HepG2 (cell line): Measurements from ENCODE around the gene DNAJA1. TPM values are rescaled to one million over a fixed set of nuclear protein-coding genes. Genes with fewer than 3 reads are reported as not detected.

Source experiments
- BCL6 ChIP-seq: IDR thresholded peaks from 2 replicates; pipeline ENCODE4 v1.6.1; 2016; ENCODE audit warnings: missing genetic modification reagents, missing compliant biosample characterization
- CCAR2 ChIP-seq: fragments of 200-400 bp; formaldehyde crosslinking; optimal IDR thresholded peaks from 2 replicates; pipeline ENCODE3; 2018; ENCODE audit warnings: low read depth, mild to moderate bottlenecking, low read length, moderate library complexity
- EP300 ChIP-seq, 3 experiments: sonication (generic) in 1 of 3; formaldehyde crosslinking in 1 of 3; IDR thresholded peaks; 2 replicates each; pipeline versions ENCODE4 v1.5.1 to v1.6.1; 2011 to 2020; ENCODE audit warnings: low read depth in 2 of 3, low read length in 2 of 3, borderline replicate concordance in 1 of 3, improper control_type of control experiment in 1 of 3, mild to moderate bottlenecking in 1 of 3, missing genetic modification reagents in 1 of 3, moderate library complexity in 1 of 3
- FOXA3 ChIP-seq: IDR thresholded peaks from 2 replicates; pipeline ENCODE4 v1.6.1; 2016; ENCODE audit warnings: missing genetic modification reagents, missing compliant biosample characterization
- FOXJ3 ChIP-seq: sonication (generic); formaldehyde crosslinking; IDR thresholded peaks from 2 replicates; pipeline ENCODE4 v1.4.0; 2020; ENCODE audit warnings: missing genetic modification reagents, mild to moderate bottlenecking, borderline replicate concordance
- GATAD1 ChIP-seq: IDR thresholded peaks from 2 replicates; pipeline ENCODE4 v1.6.1; 2016; ENCODE audit warnings: missing genetic modification reagents, missing compliant biosample characterization
- NFKBIZ ChIP-seq: IDR thresholded peaks from 2 replicates; pipeline ENCODE4 v1.6.1; 2018; ENCODE audit warnings: missing genetic modification reagents, missing compliant biosample characterization
- NONO ChIP-seq, 2 experiments: fragments of 450-650 bp in 1 of 2; sonication (generic) in 1 of 2; formaldehyde crosslinking in 1 of 2; IDR thresholded peaks in 1 of 2; conservative IDR thresholded peaks in 1 of 2; 2 replicates each; pipeline versions ENCODE4 v1.6.1 to v1.8.0; 2017 to 2022; ENCODE audit warnings: mild to moderate bottlenecking in 1 of 2, missing genetic modification reagents in 1 of 2, moderate library complexity in 1 of 2
- RARA ChIP-seq: IDR thresholded peaks from 2 replicates; pipeline ENCODE4 v1.6.1; 2016; ENCODE audit warnings: missing genetic modification reagents, missing compliant biosample characterization
- SAP130 ChIP-seq: IDR thresholded peaks from 2 replicates; pipeline ENCODE4 v1.6.1; 2016; ENCODE audit warnings: low read depth
- SMAD1 ChIP-seq: sonication (generic); formaldehyde crosslinking; IDR thresholded peaks from 2 replicates; pipeline ENCODE4 v1.4.0; 2020; ENCODE audit warnings: missing genetic modification reagents, low read depth, mild to moderate bottlenecking, borderline replicate concordance
- TBX2 ChIP-seq: sonication (generic); formaldehyde crosslinking; IDR thresholded peaks from 2 replicates; pipeline ENCODE4 v1.5.0; 2020; ENCODE audit warnings: missing genetic modification reagents, mild to moderate bottlenecking, borderline replicate concordance
- ZBTB1 ChIP-seq: sonication (generic); formaldehyde crosslinking; IDR thresholded peaks from 2 replicates; pipeline ENCODE4 v1.4.0; 2020; ENCODE audit warnings: missing genetic modification reagents, borderline replicate concordance
- ZGPAT ChIP-seq: IDR thresholded peaks from 2 replicates; pipeline ENCODE4 v1.6.1; 2016; ENCODE audit warnings: mild to moderate bottlenecking
- ZNF329 ChIP-seq: sonication (generic); formaldehyde crosslinking; IDR thresholded peaks from 2 replicates; pipeline ENCODE4 v1.9.0; 2021; ENCODE audit warnings: low read depth, mild to moderate bottlenecking, missing genetic modification reagents
- ZNF605 ChIP-seq: sonication (generic); formaldehyde crosslinking; IDR thresholded peaks from 2 replicates; pipeline ENCODE4 v1.8.0; 2022; ENCODE audit warnings: mild to moderate bottlenecking, missing genetic modification reagents
- ZNF629 ChIP-seq: sonication (generic); formaldehyde crosslinking; conservative IDR thresholded peaks from 2 replicates; pipeline ENCODE4 v1.5.0; 2020; ENCODE audit warnings: missing genetic modification reagents
- ZNF7 ChIP-seq: IDR thresholded peaks from 2 replicates; pipeline ENCODE4 v1.6.1; 2016; ENCODE audit warnings: missing biosample characterization, missing genetic modification reagents
- polyA plus RNA-seq, 8 experiments: library from polyadenylated mRNA; depleted of rRNA in 3 of 8; stranded (reverse) in 7 of 8; unstranded in 1 of 8; fragments of >200 nt; fragmentation: Illumina TruSeq in 4 of 8; extraction: Trizol in 4 of 8; gene quantifications; 2 replicates each; pipeline versions ENCODE4 v1.2.1 to v1.2.3, GENCODE V29; 2011 to 2016; ENCODE audit warnings: low read depth in 4 of 8, missing spikeins in 1 of 8, mixed read lengths in 1 of 8; ENCODE audit not compliant: insufficient read depth in 1 of 8
- total RNA-seq, 5 experiments: library from RNA; depleted of rRNA; stranded (reverse); fragments of >200 nt; fragmentation: Illumina TruSeq; extraction: Trizol; gene quantifications; 2 replicates each; pipeline ENCODE4 v1.2.3, GENCODE V29; 2016; ENCODE audit warnings: low read depth in 1 of 5
- TF ChIP-seq, protein P1 (sequence below): sonication (generic); formaldehyde crosslinking; IDR thresholded peaks from 2 replicates; pipeline ENCODE4 v1.4.0; 2020; ENCODE audit warnings: low read depth, missing genetic modification reagents
- TF ChIP-seq, protein P2 (sequence below): IDR thresholded peaks from 2 replicates; pipeline ENCODE4 v1.6.1; 2016; ENCODE audit warnings: low read depth

DNAJA1 gene
- total and polyA plus RNA-seq, 2 of the 13 experiments (the other 11 are each of a cell fraction or from before 2014, with no cell fraction given): 95.9 to 306 TPM

- TF ChIP-seq, protein P1, sequence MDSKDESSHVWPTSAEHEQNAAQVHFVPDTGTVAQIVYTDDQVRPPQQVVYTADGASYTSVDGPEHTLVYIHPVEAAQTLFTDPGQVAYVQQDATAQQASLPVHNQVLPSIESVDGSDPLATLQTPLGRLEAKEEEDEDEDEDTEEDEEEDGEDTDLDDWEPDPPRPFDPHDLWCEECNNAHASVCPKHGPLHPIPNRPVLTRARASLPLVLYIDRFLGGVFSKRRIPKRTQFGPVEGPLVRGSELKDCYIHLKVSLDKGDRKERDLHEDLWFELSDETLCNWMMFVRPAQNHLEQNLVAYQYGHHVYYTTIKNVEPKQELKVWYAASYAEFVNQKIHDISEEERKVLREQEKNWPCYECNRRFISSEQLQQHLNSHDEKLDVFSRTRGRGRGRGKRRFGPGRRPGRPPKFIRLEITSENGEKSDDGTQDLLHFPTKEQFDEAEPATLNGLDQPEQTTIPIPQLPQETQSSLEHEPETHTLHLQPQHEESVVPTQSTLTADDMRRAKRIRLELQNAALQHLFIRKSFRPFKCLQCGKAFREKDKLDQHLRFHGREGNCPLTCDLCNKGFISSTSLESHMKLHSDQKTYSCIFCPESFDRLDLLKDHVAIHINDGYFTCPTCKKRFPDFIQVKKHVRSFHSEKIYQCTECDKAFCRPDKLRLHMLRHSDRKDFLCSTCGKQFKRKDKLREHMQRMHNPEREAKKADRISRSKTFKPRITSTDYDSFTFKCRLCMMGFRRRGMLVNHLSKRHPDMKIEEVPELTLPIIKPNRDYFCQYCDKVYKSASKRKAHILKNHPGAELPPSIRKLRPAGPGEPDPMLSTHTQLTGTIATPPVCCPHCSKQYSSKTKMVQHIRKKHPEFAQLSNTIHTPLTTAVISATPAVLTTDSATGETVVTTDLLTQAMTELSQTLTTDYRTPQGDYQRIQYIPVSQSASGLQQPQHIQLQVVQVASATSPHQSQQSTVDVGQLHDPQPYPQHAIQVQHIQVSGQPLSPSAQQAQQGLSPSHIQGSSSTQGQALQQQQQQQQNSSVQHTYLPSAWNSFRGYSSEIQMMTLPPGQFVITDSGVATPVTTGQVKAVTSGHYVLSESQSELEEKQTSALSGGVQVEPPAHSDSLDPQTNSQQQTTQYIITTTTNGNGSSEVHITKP (CRISPR knock-in tag): peak; percentile 45; the same call in 1 of the 2 replicates
- TF ChIP-seq FOXA3: peak; percentile 68
- peak; percentile 58; the same call in 1 of the 2 replicates for TF ChIP-seq NFKBIZ (CRISPR knock-in tag)
- TF ChIP-seq ZNF605 (CRISPR knock-in tag): no peak
- peak; percentile 86 for TF ChIP-seq ZGPAT (CRISPR knock-in tag)
- TF ChIP-seq ZNF329 (CRISPR knock-in tag): no peak
- no peak for TF ChIP-seq CCAR2
- no peak for TF ChIP-seq ZNF7 (CRISPR knock-in tag)
- 0 out of 2 replicates have a peak, but pooled peaks have one; percentile 22 for TF ChIP-seq BCL6 (CRISPR knock-in tag)
- TF ChIP-seq GATAD1: 0 out of 2 replicates have a peak, but pooled peaks have one; percentile 27
- TF ChIP-seq NONO (IDR thresholded peaks at IDR 0.05): no peak
- TF ChIP-seq NONO (CRISPR knock-in tag; conservative IDR thresholded peaks at IDR 0.05): 0 out of 2 replicates have a peak, but pooled peaks have one; percentile 36
- peak; percentile 90 for TF ChIP-seq SAP130 (CRISPR knock-in tag)
- TF ChIP-seq RARA (CRISPR knock-in tag): peak; percentile 37; the same call in 1 of the 2 replicates
- no peak for TF ChIP-seq ZBTB1
- TF ChIP-seq TBX2 (CRISPR knock-in tag): peak; percentile 56; the same call in 1 of the 2 replicates
- TF ChIP-seq, protein P2, sequence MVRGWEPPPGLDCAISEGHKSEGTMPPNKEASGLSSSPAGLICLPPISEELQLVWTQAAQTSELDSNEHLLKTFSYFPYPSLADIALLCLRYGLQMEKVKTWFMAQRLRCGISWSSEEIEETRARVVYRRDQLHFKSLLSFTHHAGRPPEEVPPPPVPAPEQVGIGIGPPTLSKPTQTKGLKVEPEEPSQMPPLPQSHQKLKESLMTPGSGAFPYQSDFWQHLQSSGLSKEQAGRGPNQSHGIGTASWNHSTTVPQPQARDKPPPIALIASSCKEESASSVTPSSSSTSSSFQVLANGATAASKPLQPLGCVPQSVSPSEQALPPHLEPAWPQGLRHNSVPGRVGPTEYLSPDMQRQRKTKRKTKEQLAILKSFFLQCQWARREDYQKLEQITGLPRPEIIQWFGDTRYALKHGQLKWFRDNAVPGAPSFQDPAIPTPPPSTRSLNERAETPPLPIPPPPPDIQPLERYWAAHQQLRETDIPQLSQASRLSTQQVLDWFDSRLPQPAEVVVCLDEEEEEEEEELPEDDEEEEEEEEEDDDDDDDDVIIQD: peak; percentile 67; the same call in 1 of the 2 replicates
- peak; percentile 71; the same call in 1 of the 2 replicates for TF ChIP-seq FOXJ3 (CRISPR knock-in tag)
- peak; percentile 15 to 64; a peak in 2 of 4 replicates for TF ChIP-seq EP300 (IDR thresholded peaks at IDR 0.05; ENCODE audit: low read depth in 2 of 2, low read length in 2 of 2)
- no peak for TF ChIP-seq EP300 (CRISPR knock-in tag; IDR thresholded peaks at IDR 0.05; ENCODE audit: borderline replicate concordance)
- TF ChIP-seq SMAD1 (CRISPR knock-in tag): no peak
- 0 out of 2 replicates have a peak, but pooled peaks have one; percentile 21 for TF ChIP-seq ZNF629 (CRISPR knock-in tag)
Measured at GRCh38 chr9:33048054-33048465, 23.0 kb downstream of the DNAJA1 start (continued).
